Measurements from ENCODE around the gene ZNF274.

DNA sequence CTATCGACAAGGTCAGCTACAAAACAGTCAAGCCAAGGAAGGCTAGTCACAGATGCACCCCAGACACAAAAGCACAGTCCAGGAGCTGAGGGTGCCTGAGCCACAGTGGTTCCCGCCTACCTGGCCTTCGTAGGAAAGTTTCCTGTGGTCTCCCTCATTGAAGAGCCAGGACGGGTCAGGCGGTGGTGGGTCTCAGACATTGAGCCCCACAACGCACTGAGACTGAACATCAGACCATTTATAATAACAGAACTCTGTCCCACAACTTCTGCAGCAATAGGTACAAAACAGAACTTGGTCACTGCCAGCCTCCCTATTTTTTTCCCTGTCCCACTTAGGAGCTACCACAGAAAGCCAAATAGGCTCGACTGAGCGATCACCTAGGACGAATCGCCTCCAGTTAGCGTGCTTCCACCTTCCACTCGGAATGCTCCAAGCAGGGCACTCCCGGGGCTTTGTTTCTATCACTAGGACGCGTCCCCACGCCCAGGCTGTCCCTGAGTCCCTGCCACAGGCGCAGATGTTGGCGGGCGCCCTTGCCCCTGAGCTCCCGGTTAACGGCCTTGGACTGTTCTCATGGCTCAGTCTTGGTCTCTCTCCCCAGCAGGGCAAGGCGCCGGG lies 45.2 kb downstream of the ZNF274 start:
- TF ChIP-seq, protein P1, sequence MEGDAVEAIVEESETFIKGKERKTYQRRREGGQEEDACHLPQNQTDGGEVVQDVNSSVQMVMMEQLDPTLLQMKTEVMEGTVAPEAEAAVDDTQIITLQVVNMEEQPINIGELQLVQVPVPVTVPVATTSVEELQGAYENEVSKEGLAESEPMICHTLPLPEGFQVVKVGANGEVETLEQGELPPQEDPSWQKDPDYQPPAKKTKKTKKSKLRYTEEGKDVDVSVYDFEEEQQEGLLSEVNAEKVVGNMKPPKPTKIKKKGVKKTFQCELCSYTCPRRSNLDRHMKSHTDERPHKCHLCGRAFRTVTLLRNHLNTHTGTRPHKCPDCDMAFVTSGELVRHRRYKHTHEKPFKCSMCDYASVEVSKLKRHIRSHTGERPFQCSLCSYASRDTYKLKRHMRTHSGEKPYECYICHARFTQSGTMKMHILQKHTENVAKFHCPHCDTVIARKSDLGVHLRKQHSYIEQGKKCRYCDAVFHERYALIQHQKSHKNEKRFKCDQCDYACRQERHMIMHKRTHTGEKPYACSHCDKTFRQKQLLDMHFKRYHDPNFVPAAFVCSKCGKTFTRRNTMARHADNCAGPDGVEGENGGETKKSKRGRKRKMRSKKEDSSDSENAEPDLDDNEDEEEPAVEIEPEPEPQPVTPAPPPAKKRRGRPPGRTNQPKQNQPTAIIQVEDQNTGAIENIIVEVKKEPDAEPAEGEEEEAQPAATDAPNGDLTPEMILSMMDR (conservative IDR thresholded peaks at IDR 0.05) = no peak
- no peak for TF ChIP-seq ZFX (IDR thresholded peaks at IDR 0.05)
